T-cell (primary cell): ENCODE results near the gene SLC1A4. TPM values are rescaled to one million over a fixed set of nuclear protein-coding genes. Genes with fewer than 3 reads are reported as not detected.

Experiments
- ATAC-seq, 4 experiments: fragments of 200-7000 bp in 3 of 4; fragments of 150-1000 bp in 1 of 4; cut with Tn5 transposase; replicated peaks in 1 of 4; 1 replicate in 3 of 4; 2 replicates in 1 of 4; pipeline ENCODE4 v1.10.0; 2021; ENCODE audit warnings: moderate library complexity in 3 of 4, mild to moderate bottlenecking in 2 of 4, moderate number of reproducible peaks in 1 of 4
- CTCF ChIA-PET, 2 donors: fragments of 300-600 bp; sonication (Branson Sonifier 250); formaldehyde crosslinking; loops; one replicate each; lab custom pipeline; 2022; ENCODE audit warnings: antibody characterized with exemption in 2 of 2; lab: Charles Lee
- POLR2A ChIA-PET, 2 donors: fragments of 300-600 bp; sonication (Branson Sonifier 250); formaldehyde crosslinking; loops; one replicate each; lab custom pipeline; 2022; ENCODE audit warnings: antibody characterized with exemption in 2 of 2; lab: Charles Lee
- DNase-seq, 35 experiments: peaks; one replicate each; pipeline versions ENCODE4 v3.0.0 to v3.0.0-alpha.2; 2013 to 2023
- H3K27ac ChIP-seq: one replicate; pipeline ENCODE4 v1.5.1; 2013; ENCODE audit warnings: low read length
- H3K27me3 ChIP-seq, 2 experiments: replicated peaks in 1 of 2; 1 replicate in 1 of 2; 2 replicates in 1 of 2; pipeline versions ENCODE4 v1.6.1 to v1.7.0; 2013; ENCODE audit warnings: low read length in 1 of 2, mixed read lengths in 1 of 2; ENCODE audit not compliant: control insufficient read depth in 2 of 2, insufficient read depth in 2 of 2; ENCODE audit errors: extremely low read depth in 1 of 2
- H3K36me3 ChIP-seq, 2 donors: 1 replicate in 1 of 2; 2 replicates in 1 of 2; pipeline versions ENCODE4 v1.6.1 to v1.7.0; 2013; ENCODE audit warnings: low read length in 1 of 2; ENCODE audit not compliant: control insufficient read depth in 2 of 2, insufficient read depth in 1 of 2; ENCODE audit errors: extremely low read depth in 1 of 2
- H3K4me1 ChIP-seq, 2 experiments: 1 replicate in 1 of 2; 2 replicates in 1 of 2; pipeline versions ENCODE4 v1.6.1 to v1.7.0; 2013; ENCODE audit warnings: low read length in 2 of 2, mixed read lengths in 1 of 2; ENCODE audit not compliant: insufficient read depth in 2 of 2, control insufficient read depth in 1 of 2; ENCODE audit errors: extremely low read depth in 1 of 2
- H3K4me3 ChIP-seq, 2 donors: 1 replicate in 1 of 2; 2 replicates in 1 of 2; pipeline versions ENCODE4 v1.5.1 to v1.7.0; 2013; ENCODE audit warnings: mild to moderate bottlenecking in 2 of 2, low read length in 1 of 2, moderate library complexity in 1 of 2; ENCODE audit not compliant: control insufficient read depth in 1 of 2; ENCODE audit errors: extremely low read depth in 1 of 2
- H3K9me3 ChIP-seq: 2 replicates; pipeline ENCODE4 v1.7.0; 2013
- H3K27ac Mint-ChIP-seq, 2 donors: one replicate each; pipeline ENCODE4 v1.8.0; 2020 to 2021; ENCODE audit warnings: mild to moderate bottlenecking in 2 of 2, mixed read lengths in 2 of 2
- H3K27me3 Mint-ChIP-seq, 2 donors: one replicate each; pipeline ENCODE4 v1.8.0; 2021 to 2022; ENCODE audit warnings: mixed read lengths in 2 of 2
- H3K36me3 Mint-ChIP-seq: one replicate; pipeline ENCODE4 v1.8.0; 2021; ENCODE audit warnings: mixed read lengths
- H3K4me1 Mint-ChIP-seq, 3 donors: one replicate each; pipeline ENCODE4 v1.8.0; 2020 to 2022; ENCODE audit warnings: mixed read lengths in 3 of 3, mild to moderate bottlenecking in 1 of 3
- H3K4me3 Mint-ChIP-seq, 3 donors: one replicate each; pipeline ENCODE4 v1.8.0; 2020 to 2022; ENCODE audit warnings: mild to moderate bottlenecking in 3 of 3, mixed read lengths in 3 of 3, moderate library complexity in 3 of 3
- H3K9me3 Mint-ChIP-seq, 3 donors: one replicate each; pipeline ENCODE4 v1.8.0; 2020 to 2022; ENCODE audit warnings: mixed read lengths in 3 of 3
- WGBS: methylation state at CpG from one replicate; pipeline ENCODE4 v1.1.5; 2013; ENCODE audit warnings: missing lambda C conversion rate; ENCODE audit not compliant: insufficient coverage; 5-methylcytosine and 5-hydroxymethylcytosine counted together
- total RNA-seq, 35 experiments: library from RNA in 6 of 35; stranded (reverse) in 6 of 35; fragments of 120-200 nt in 1 of 35; gene quantifications; one replicate each; pipeline versions ENCODE4 v1.2.1 to v1.2.4 and lab custom pipeline; 2013 to 2026

Gene SLC1A4
- total RNA-seq, 5 donors from 2014 or later (not counting 1 experiment from before 2014, with no cell fraction given), result 1.9 to 13.8 (median 9.8) TPM

- DNase-seq (no peak), ATAC-seq (no peak)
- 94% methylated on average over 8 of the region's 14 CpGs for WGBS
- H3K36me3 Mint-ChIP-seq, result peaks cover 27% of the 10 kb centered on the region
- no peak overlapping the region for H3K4me3 ChIP-seq
- H3K36me3 ChIP-seq, result peaks cover 0 to 70% of the 10 kb centered on the region in 2 donors
- no peaks in the 10 kb centered on the region for H3K27me3 Mint-ChIP-seq
- H3K4me3 Mint-ChIP-seq, result no peak overlapping the region
- H3K4me1 ChIP-seq, result peaks cover 0 to 18% of the 10 kb centered on the region in 2 experiments
- no peaks in the 10 kb centered on the region for H3K9me3 Mint-ChIP-seq
- no peak overlapping the region for H3K27ac Mint-ChIP-seq
- no peaks in the 10 kb centered on the region for H3K9me3 ChIP-seq
- ChIA-PET CTCF (interaction anchor here (0.6 to 1.3 kb wide), 3 partner anchors 14 to 67 kb away, joined by 3 read pairs; no protein-coding TSS in a partner anchor), POLR2A (interaction anchor here in 1 of 2 donors (0.6 kb wide), 1 partner anchor 154 kb away, joined by 6 read pairs; no protein-coding TSS in a partner anchor)
- no peaks in the 10 kb centered on the region for H3K27me3 ChIP-seq
- H3K4me1 Mint-ChIP-seq, result peaks cover 20 to 25% (median 25%) of the 10 kb centered on the region in 3 donors
- H3K27ac ChIP-seq, result no peak overlapping the region
Observed at GRCh38 chr2:65071499-65072180, 82.4 kb downstream of the SLC1A4 start.

GRCh38 chr2:65072181-65072970 is 83.2 kb downstream of the SLC1A4 start:
- Histone ChIP-seq H3K36me3 (peaks cover 0 to 71% of the 10 kb centered on the region in 2 donors), H3K4me1 (peaks cover 0 to 14% of the 10 kb centered on the region in 2 experiments), H3K4me3 (no peak overlapping the region), H3K27ac (no peak overlapping the region), H3K9me3 (no peaks in the 10 kb centered on the region), H3K27me3 (no peaks in the 10 kb centered on the region)
- Mint-ChIP-seq H3K4me1 (peaks cover 13 to 18% (median 17%) of the 10 kb centered on the region in 3 donors), H3K4me3 (no peak overlapping the region), H3K27ac (peak overlapping the region in 1 of 2 donors; percentile 6), H3K36me3 (peaks cover 27% of the 10 kb centered on the region), H3K9me3 (no peaks in the 10 kb centered on the region), H3K27me3 (no peaks in the 10 kb centered on the region)
- DNase-seq, result no peak
- CTCF ChIA-PET, result interaction anchor here in 1 of 2 donors (1.3 kb wide), 1 partner anchor 14 kb away, joined by 3 read pairs; no protein-coding TSS in a partner anchor
- 89% methylated on average over 19 of the region's 20 CpGs for WGBS
- POLR2A ChIA-PET, result interaction anchor here in 1 of 2 donors (0.6 kb wide), 1 partner anchor 13 kb away, joined by 4 read pairs; no protein-coding TSS in a partner anchor
- no peak for ATAC-seq

Other genes starting within 250 kb of the SLC1A4 start
- gene CEP68, start 67.0 kb downstream of the SLC1A4 start, total RNA-seq, result 10 to 100 TPM; 24.1 to 41.4 (median 37.4) TPM
- gene RAB1A, start 140.7 kb downstream of the SLC1A4 start, total RNA-seq, result 10 to 100 TPM; 39.1 to 54.3 (median 42.6) TPM
- gene ACTR2, start 238.4 kb downstream of the SLC1A4 start, total RNA-seq, result 100 to 1,000 TPM; 234 to 267 (median 246) TPM